Measurements from ENCODE around the gene PDZK1IP1. TPM values are rescaled to one million over a fixed set of nuclear protein-coding genes. Genes with fewer than 3 reads are reported as not detected.
"Not testable (repeated sequence)": the region's sequence is repeated elsewhere in the genome, so short reads cannot be mapped to it uniquely, and the experiment has no call there.

PDZK1IP1 gene
- total RNA-seq, 3 donors from 2014 or later: 2.2 to 69.4 (median 42.3) TPM

DNA sequence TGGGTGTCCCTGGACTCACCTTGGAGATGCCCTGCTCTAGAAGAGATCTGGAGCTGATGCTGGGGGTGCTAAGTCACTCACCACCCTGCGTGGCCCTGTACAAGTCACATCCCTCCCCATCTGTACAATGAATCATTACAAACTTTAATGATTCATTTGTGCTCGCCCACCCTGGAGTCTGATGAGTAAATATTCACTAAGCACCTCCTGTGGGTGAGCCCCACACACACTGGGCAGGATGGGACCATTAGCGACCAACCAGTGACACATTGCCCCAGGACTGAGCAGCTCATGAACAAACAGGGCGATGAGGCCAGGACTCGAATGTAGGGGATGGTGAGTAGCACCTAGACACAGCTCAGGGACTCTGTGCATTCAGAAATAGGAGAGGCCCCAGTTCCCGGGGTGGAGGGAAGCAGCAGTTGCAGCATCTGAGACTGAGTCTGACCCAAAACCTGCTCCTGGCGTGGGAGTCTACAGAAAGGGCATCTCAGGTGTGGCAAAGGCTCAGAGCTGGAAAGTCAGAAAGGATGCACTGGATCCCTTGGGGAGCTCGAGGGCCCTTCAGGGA is 18.1 kb upstream of the PDZK1IP1 start:
- H3K36me3 ChIP-seq: no peaks in the 10 kb centered on the region
- peaks cover 0 to 5% of the 10 kb centered on the region in 2 donors for H3K27me3 ChIP-seq
- no peak for DNase-seq (ENCODE audit: low spot score in 2 of 2)
- no peak overlapping the region for H3K4me3 ChIP-seq
- no peak overlapping the region for H3K27ac ChIP-seq
- TF ChIP-seq, protein P1, sequence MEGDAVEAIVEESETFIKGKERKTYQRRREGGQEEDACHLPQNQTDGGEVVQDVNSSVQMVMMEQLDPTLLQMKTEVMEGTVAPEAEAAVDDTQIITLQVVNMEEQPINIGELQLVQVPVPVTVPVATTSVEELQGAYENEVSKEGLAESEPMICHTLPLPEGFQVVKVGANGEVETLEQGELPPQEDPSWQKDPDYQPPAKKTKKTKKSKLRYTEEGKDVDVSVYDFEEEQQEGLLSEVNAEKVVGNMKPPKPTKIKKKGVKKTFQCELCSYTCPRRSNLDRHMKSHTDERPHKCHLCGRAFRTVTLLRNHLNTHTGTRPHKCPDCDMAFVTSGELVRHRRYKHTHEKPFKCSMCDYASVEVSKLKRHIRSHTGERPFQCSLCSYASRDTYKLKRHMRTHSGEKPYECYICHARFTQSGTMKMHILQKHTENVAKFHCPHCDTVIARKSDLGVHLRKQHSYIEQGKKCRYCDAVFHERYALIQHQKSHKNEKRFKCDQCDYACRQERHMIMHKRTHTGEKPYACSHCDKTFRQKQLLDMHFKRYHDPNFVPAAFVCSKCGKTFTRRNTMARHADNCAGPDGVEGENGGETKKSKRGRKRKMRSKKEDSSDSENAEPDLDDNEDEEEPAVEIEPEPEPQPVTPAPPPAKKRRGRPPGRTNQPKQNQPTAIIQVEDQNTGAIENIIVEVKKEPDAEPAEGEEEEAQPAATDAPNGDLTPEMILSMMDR (IDR thresholded peaks at IDR 0.05): no peak
- TF ChIP-seq POLR2A (IDR thresholded peaks at IDR 0.05) (no peak), POLR2AphosphoS5 (IDR thresholded peaks at IDR 0.05) (no peak)
- no peaks in the 10 kb centered on the region for H3K4me1 ChIP-seq
- intact Hi-C loops (cut with DNase I; ENCODE audit: low total_unique reads): no loop called here
- no peaks in the 10 kb centered on the region for H3K9me3 ChIP-seq

- Histone ChIP-seq H3K4me1 (no peaks in the 10 kb centered on the region), H3K36me3 (no peaks in the 10 kb centered on the region), H3K4me3 (no peak overlapping the region), H3K9me3 (no peaks in the 10 kb centered on the region), H3K27me3 (peaks cover 0 to 5% of the 10 kb centered on the region in 2 donors), H3K27ac (no peak overlapping the region)
- no peak for DNase-seq (ENCODE audit: low spot score in 2 of 2)
- TF ChIP-seq POLR2A (IDR thresholded peaks at IDR 0.05): no peak
- TF ChIP-seq, protein P1 (IDR thresholded peaks at IDR 0.05): no peak
- TF ChIP-seq POLR2AphosphoS5 (IDR thresholded peaks at IDR 0.05): no peak
- intact Hi-C loops (cut with DNase I; ENCODE audit: low total_unique reads): no loop called here
These were observed 16.1 kb upstream of the PDZK1IP1 start for GRCh38 chr1:47205918-47206317.

DNA sequence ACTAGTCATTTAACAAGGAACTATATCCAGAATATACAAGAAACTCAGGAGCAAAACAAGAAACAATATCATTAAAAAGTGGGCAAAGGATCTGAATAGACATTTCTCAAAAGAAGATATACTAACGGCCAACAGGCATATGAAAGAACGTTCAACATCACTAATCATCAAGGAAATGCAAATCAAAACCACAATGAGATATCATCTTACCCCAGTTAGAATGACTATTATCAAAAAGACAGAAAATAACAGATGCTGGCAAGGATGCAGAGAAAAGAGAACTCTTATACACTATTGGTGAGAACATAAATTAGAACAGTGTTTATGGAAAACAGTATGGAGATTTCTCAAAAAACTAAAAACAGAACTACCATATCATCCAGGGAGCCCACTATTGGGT is 13.7 kb upstream of the PDZK1IP1 start:
- H3K4me1 ChIP-seq; H3K27me3 ChIP-seq; DNase-seq (ENCODE audit: low spot score in 2 of 2); H3K9me3 ChIP-seq; H3K27ac ChIP-seq; intact Hi-C loops (cut with DNase I; ENCODE audit: low total_unique reads); H3K4me3 ChIP-seq; H3K36me3 ChIP-seq: not testable (repeated sequence)

GRCh38 chr1:47201179-47201578 is 11.3 kb upstream of the PDZK1IP1 start:
- Histone ChIP-seq H3K27ac (no peak overlapping the region), H3K9me3 (no peaks in the 10 kb centered on the region), H3K4me3 (no peak overlapping the region), H3K27me3 (peaks cover 0 to 7% of the 10 kb centered on the region in 2 donors), H3K4me1 (no peaks in the 10 kb centered on the region), H3K36me3 (no peaks in the 10 kb centered on the region)
- TF ChIP-seq POLR2AphosphoS5 (IDR thresholded peaks at IDR 0.05) (no peak), POLR2A (IDR thresholded peaks at IDR 0.05) (no peak)
- TF ChIP-seq, protein P1 (IDR thresholded peaks at IDR 0.05): no peak
- no peak for DNase-seq (ENCODE audit: low spot score in 2 of 2)
- intact Hi-C loops (cut with DNase I; ENCODE audit: low total_unique reads): no loop called here

GRCh38 chr1:47198214-47198613 is 8.4 kb upstream of the PDZK1IP1 start:
- Histone ChIP-seq H3K36me3 (no peaks in the 10 kb centered on the region), H3K27me3 (peaks cover 0 to 7% of the 10 kb centered on the region in 2 donors), H3K4me3 (no peak overlapping the region), H3K27ac (no peak overlapping the region), H3K9me3 (no peaks in the 10 kb centered on the region), H3K4me1 (no peaks in the 10 kb centered on the region)
- no peak for DNase-seq (ENCODE audit: low spot score in 2 of 2)
- intact Hi-C loops (cut with DNase I; ENCODE audit: low total_unique reads): loop anchor here (10.0 kb wide), 1 partner anchor 47 kb away; no protein-coding TSS in a partner anchor
- no peak for TF ChIP-seq POLR2AphosphoS5 (IDR thresholded peaks at IDR 0.05)
- TF ChIP-seq, protein P1 (IDR thresholded peaks at IDR 0.05): no peak
- TF ChIP-seq POLR2A (IDR thresholded peaks at IDR 0.05): no peak
